K562 (cell line): Measurements from ENCODE around the gene PLEKHA1.

Experiments
- JUN ChIP-seq, 2 experiments: sonication (generic) in 1 of 2; formaldehyde crosslinking in 1 of 2; IDR thresholded peaks; 2 replicates each; pipeline versions ENCODE4 v1.6.1 to v1.8.0; 2012 to 2022; ENCODE audit warnings: borderline replicate concordance in 2 of 2, mild to moderate bottlenecking in 2 of 2, improper control_type of control experiment in 1 of 2, low read depth in 1 of 2, low read length in 1 of 2, missing genetic modification reagents in 1 of 2
- MED1 ChIP-seq: sonication (generic); formaldehyde crosslinking; IDR thresholded peaks from 2 replicates; pipeline ENCODE4 v1.8.1; 2023; ENCODE audit warnings: missing genetic modification reagents, borderline replicate concordance
- NCOA4 ChIP-seq: fragments of 450-650 bp; IDR thresholded peaks from 2 replicates; pipeline ENCODE4 v1.6.1; 2018; ENCODE audit warnings: mild to moderate bottlenecking; ENCODE audit not compliant: partially characterized antibody
- NUFIP1 ChIP-seq: fragments of 450-650 bp; IDR thresholded peaks from 2 replicates; pipeline ENCODE4 v1.6.1; 2018; ENCODE audit not compliant: partially characterized antibody
- POLR2A ChIP-seq: fragments of 450-650 bp; conservative IDR thresholded peaks from 2 replicates; pipeline ENCODE4 v1.6.1; 2016
- SIN3A ChIP-seq, 2 experiments: fragments of 150-350 bp in 1 of 2; IDR thresholded peaks; 2 replicates each; pipeline ENCODE4 v1.6.1; 2011 to 2016; ENCODE audit warnings: borderline replicate concordance in 2 of 2, low read depth in 2 of 2, low read length in 2 of 2, mild to moderate bottlenecking in 2 of 2, moderate library complexity in 2 of 2; ENCODE audit not compliant: control insufficient read depth in 1 of 2
- TF ChIP-seq, protein P1 (sequence below): fragments of 450-650 bp; conservative IDR thresholded peaks from 2 replicates; pipeline ENCODE4 v1.6.1; 2016; ENCODE audit warnings: missing genetic modification characterization, low read depth, mild to moderate bottlenecking, control low read depth, missing compliant biosample characterization
- TF ChIP-seq, protein P2 (sequence below), 3 experiments: IDR thresholded peaks in 2 of 3; conservative IDR thresholded peaks in 1 of 3; 2 replicates each; pipeline ENCODE4 v1.5.1; 2011 to 2012; ENCODE audit warnings: low read length in 3 of 3, mild to moderate bottlenecking in 3 of 3, control low read depth in 2 of 3, improper control_type of control experiment in 1 of 3, inconsistent platforms in 1 of 3, low read depth in 1 of 3, mixed read lengths in 1 of 3, moderate library complexity in 1 of 3; ENCODE audit not compliant: insufficient read depth in 2 of 3

DNA sequence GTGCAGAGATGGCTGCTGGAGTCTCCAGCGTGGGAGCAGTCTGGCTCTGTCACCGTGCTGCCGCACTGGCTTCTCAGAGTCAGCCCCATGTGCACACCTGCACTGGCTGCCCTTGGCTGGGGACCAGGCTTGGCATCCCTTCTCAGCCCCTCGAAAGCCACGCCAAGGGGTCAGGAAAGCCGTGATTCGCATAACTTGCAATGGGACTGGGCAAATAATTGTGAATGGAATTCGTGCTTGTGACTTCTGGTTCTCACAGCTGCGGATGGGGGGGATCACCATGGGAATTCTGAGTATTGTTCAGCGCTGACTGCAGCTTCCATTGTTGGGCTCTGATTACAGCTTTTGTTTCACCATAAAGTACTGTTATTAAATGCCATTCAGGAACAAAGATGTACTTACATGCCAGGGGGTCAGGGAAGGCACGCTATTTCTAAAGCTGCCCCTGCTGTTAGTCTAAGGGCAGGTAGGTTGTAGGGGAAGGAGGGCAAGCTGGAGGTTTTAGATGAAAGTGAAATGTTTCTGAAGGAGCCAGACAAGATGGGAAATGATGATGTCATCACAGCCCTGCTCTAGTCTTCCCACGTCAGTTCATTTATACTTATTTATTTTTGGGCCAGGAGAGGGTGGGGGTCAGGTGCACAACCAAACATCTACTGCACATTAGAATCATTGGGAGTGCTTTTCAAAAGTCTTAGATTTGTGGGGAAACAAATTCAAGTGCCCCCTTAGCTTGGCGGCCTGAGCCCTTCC lies 5.8 kb upstream of the PLEKHA1 start:
- TF ChIP-seq, protein P1, sequence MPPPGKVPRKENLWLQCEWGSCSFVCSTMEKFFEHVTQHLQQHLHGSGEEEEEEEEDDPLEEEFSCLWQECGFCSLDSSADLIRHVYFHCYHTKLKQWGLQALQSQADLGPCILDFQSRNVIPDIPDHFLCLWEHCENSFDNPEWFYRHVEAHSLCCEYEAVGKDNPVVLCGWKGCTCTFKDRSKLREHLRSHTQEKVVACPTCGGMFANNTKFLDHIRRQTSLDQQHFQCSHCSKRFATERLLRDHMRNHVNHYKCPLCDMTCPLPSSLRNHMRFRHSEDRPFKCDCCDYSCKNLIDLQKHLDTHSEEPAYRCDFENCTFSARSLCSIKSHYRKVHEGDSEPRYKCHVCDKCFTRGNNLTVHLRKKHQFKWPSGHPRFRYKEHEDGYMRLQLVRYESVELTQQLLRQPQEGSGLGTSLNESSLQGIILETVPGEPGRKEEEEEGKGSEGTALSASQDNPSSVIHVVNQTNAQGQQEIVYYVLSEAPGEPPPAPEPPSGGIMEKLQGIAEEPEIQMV (tag): no peak
- TF ChIP-seq JUN (IDR thresholded peaks at IDR 0.05; ENCODE audit: borderline replicate concordance, low read depth, low read length): no peak
- no peak for TF ChIP-seq JUN (CRISPR knock-in tag; IDR thresholded peaks at IDR 0.05; ENCODE audit: borderline replicate concordance)
- TF ChIP-seq POLR2A: no peak
- TF ChIP-seq, protein P2, sequence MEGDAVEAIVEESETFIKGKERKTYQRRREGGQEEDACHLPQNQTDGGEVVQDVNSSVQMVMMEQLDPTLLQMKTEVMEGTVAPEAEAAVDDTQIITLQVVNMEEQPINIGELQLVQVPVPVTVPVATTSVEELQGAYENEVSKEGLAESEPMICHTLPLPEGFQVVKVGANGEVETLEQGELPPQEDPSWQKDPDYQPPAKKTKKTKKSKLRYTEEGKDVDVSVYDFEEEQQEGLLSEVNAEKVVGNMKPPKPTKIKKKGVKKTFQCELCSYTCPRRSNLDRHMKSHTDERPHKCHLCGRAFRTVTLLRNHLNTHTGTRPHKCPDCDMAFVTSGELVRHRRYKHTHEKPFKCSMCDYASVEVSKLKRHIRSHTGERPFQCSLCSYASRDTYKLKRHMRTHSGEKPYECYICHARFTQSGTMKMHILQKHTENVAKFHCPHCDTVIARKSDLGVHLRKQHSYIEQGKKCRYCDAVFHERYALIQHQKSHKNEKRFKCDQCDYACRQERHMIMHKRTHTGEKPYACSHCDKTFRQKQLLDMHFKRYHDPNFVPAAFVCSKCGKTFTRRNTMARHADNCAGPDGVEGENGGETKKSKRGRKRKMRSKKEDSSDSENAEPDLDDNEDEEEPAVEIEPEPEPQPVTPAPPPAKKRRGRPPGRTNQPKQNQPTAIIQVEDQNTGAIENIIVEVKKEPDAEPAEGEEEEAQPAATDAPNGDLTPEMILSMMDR (IDR thresholded peaks at IDR 0.05 in 2 of 3, conservative IDR thresholded peaks at IDR 0.05 in 1 of 3; ENCODE audit: insufficient read depth in 2 of 3, low read depth in 1 of 3, low read length in 3 of 3): no peak
- no peak for TF ChIP-seq SIN3A (IDR thresholded peaks at IDR 0.05; ENCODE audit: borderline replicate concordance in 2 of 2, control insufficient read depth in 1 of 2, low read depth in 2 of 2, low read length in 2 of 2)
- no peak for TF ChIP-seq NUFIP1
- TF ChIP-seq NCOA4: no peak
- no peak for TF ChIP-seq MED1 (CRISPR knock-in tag)
